Stimulated activated CD8-positive, alpha-beta memory T cell treated with anti-CD3 and anti-CD28 coated beads, Interleukin-7, amount 100 ng/mL, for 48 hours (primary cell): ENCODE results near the gene OTUD3.
"Not testable (repeated sequence)": the region's sequence is repeated elsewhere in the genome, so short reads cannot be mapped to it uniquely, and the experiment has no call there.

Experiments used
- DNase-seq, 2 donors: peaks; one replicate each; pipeline ENCODE4 v3.0.0-alpha.2; 2020; ENCODE audit warnings: low read depth in 1 of 2; ENCODE audit errors: extremely low read depth in 1 of 2

OTUD3 gene

GRCh38 chr1:19866758-19867157, 15.4 kb upstream of the OTUD3 start:
- no peak for DNase-seq

GRCh38 chr1:19868575-19868974, 13.6 kb upstream of the OTUD3 start:
- DNase-seq, result not testable (repeated sequence)

- DNase-seq, result not testable (repeated sequence)
Observed at GRCh38 chr1:19869453-19869852, 12.7 kb upstream of the OTUD3 start.

GRCh38 chr1:19869929-19870328, 12.3 kb upstream of the OTUD3 start:
- DNase-seq, result no peak

GRCh38 chr1:19872190-19872589, 10.0 kb upstream of the OTUD3 start:
- no peak for DNase-seq

- no peak for DNase-seq
Observed at GRCh38 chr1:19877181-19877750, 4.9 kb upstream of the OTUD3 start.

GRCh38 chr1:19877821-19878636, 4.2 kb upstream of the OTUD3 start:
- no peak for DNase-seq

GRCh38 chr1:19878637-19878985, 3.6 kb upstream of the OTUD3 start:
- no peak for DNase-seq

- DNase-seq, result no peak
Observed at GRCh38 chr1:19879227-19879626, 3.0 kb upstream of the OTUD3 start.

- DNase-seq, result no peak
Observed at GRCh38 chr1:19879661-19880060, 2.5 kb upstream of the OTUD3 start.

GRCh38 chr1:19880841-19881240, 1.4 kb upstream of the OTUD3 start:
- DNase-seq, result not testable (repeated sequence)

GRCh38 chr1:19884312-19884711, 2.1 kb downstream of the OTUD3 start:
- no peak for DNase-seq

- no peak for DNase-seq
Observed at GRCh38 chr1:19885821-19886220, 3.6 kb downstream of the OTUD3 start.

- no peak for DNase-seq
Observed at GRCh38 chr1:19888112-19888511, 5.9 kb downstream of the OTUD3 start.

- DNase-seq, result no peak
Observed at GRCh38 chr1:19889656-19890055, 7.5 kb downstream of the OTUD3 start.

GRCh38 chr1:19892129-19892528, 9.9 kb downstream of the OTUD3 start:
- no peak for DNase-seq

- no peak for DNase-seq
Observed at GRCh38 chr1:19892628-19893168, 10.5 kb downstream of the OTUD3 start.

- no peak for DNase-seq
Observed at GRCh38 chr1:19893687-19894086, 11.5 kb downstream of the OTUD3 start.

- no peak for DNase-seq
Observed at GRCh38 chr1:19894218-19894617, 12.0 kb downstream of the OTUD3 start.

- no peak for DNase-seq
Observed at GRCh38 chr1:19901653-19902052, 19.5 kb downstream of the OTUD3 start.

- DNase-seq, result no peak
Observed at GRCh38 chr1:19903621-19904020, 21.4 kb downstream of the OTUD3 start.

- DNase-seq, result no peak
Observed at GRCh38 chr1:19907456-19907855, 25.3 kb downstream of the OTUD3 start.
